HL-60 (cell line): ENCODE data around the gene PPIC.

Experiments
- CTCF ChIP-seq: IDR thresholded peaks from one replicate; pipeline ENCODE4 v1.5.1; 2011; ENCODE audit warnings: low read length, control low read depth, inconsistent platforms; ENCODE audit not compliant: insufficient read depth
- GABPA ChIP-seq: IDR thresholded peaks from 2 replicates; pipeline ENCODE4 v1.6.1; 2012; ENCODE audit warnings: low read depth
- POLR2AphosphoS5 ChIP-seq: IDR thresholded peaks from 2 replicates; pipeline ENCODE4 v1.6.1; 2012; ENCODE audit warnings: low read depth
- REST ChIP-seq: IDR thresholded peaks from 2 replicates; pipeline ENCODE4 v1.6.1; 2012; ENCODE audit warnings: low read depth; ENCODE audit not compliant: insufficient replicate concordance

GRCh38 chr5:123037104-123037418 lies 536 bp upstream of the PPIC start:
- TF ChIP-seq CTCF (no peak), POLR2AphosphoS5 (no peak), REST (no peak), GABPA (no peak)
